DMS 273 treated with DMSO at 0.1 percent for 48 hours (cell line): ENCODE results near the gene RNF149.

Source experiments
- DNase-seq: peaks from one replicate; lab custom pipeline; 2025; lab: John Stamatoyannopoulos, UW

The RNF149 gene

DNA sequence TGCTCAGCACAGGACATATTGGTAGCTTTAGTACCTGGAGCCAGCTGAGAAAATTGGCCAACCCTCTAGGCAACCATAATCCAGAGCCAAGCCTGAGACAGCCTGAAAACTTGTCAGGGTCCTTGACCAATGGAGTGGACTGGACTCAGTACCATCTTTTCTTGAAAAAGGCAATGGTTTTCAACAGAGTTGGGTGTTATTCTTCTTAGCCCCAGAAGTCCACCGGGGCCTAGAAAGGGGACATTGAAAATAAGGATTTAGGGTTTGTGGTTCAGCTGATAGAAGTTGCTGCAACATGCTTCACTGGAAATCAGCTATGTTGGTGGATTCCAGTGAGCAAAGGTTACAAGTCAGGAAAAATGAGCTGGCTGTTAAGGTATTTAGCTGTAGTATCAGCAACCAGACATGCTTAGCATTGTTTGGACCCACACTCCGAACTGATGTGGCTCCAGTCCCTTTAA lies 77.9 kb downstream of the RNF149 start:
- DNase-seq: no peak
